ENCODE measurements around the gene INPP5D. TPM values are rescaled to one million over a fixed set of nuclear protein-coding genes. Genes with fewer than 3 reads are reported as not detected.

Gene INPP5D
- total RNA-seq, 1 donor from 2014 or later: 14.7 TPM

DNA sequence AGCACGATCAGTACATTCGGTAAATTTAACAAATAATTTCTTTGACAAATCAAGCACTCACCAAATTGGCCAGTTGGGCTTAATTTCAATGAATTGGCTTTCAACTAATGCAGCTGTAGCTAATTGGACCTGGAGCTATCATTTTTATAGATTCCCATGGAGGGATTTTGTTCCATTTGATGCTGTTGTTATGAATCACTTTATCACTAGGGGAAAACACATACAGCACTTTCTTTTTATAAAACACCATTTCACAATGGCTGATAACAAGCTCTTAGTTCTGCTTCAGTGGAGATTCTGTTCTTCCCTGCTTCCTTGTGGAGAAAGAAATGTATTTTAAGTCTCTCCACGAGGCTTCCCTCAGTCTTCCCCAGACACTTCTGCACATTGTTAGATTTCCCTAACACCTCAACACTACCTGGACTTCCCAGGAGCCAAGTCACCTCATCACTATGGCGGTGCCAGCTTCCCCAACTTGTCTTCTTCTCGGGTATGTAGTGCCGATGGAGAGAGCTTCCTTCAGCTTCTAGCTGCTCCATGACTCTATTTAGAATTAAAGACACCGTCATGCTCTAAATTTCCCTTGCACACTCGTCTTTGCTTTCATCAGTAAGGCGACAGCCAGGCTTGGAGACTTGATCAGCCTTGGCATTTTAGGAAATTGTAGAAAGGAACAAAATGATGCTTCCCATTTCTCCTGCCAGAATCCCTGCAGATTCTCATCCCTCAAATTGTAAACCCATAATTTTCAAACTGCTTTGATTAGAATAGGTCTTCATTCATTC is 72.0 kb downstream of the INPP5D start:
- Histone ChIP-seq H2AFZ (ENCODE audit: low read depth, low read length) (no peak overlapping the region), H3K4me3 (ENCODE audit: insufficient read depth, low read depth, low read length) (no peak overlapping the region), H3K4me2 (ENCODE audit: low read length) (no peak overlapping the region), H3K36me3 (ENCODE audit: insufficient read depth, low read length) (no peaks in the 10 kb centered on the region), H3K9ac (ENCODE audit: low read length) (no peak overlapping the region), H3K9me3 (ENCODE audit: insufficient read depth, low read depth, low read length) (no peaks in the 10 kb centered on the region), H3K27me3 (ENCODE audit: insufficient read depth, low read length) (peaks cover 6% of the 10 kb centered on the region), H3K4me1 (ENCODE audit: insufficient read depth, low read length) (no peaks in the 10 kb centered on the region), H3K79me2 (ENCODE audit: insufficient read depth, low read length) (no peaks in the 10 kb centered on the region), H3K27ac (ENCODE audit: low read depth, low read length) (no peak overlapping the region), H4K20me1 (ENCODE audit: insufficient read depth, low read length) (no peaks in the 10 kb centered on the region)
- H3K9me3 Mint-ChIP-seq (ENCODE audit: unreplicated experiment): peaks cover 3% of the 10 kb centered on the region
- H3K4me3 Mint-ChIP-seq (ENCODE audit: unreplicated experiment): no peak overlapping the region
- DNase-seq (ENCODE audit: low read depth) (peak; percentile 7), FAIRE-seq (no peak)
- H3K36me3 Mint-ChIP-seq (ENCODE audit: low read depth, unreplicated experiment): no peaks in the 10 kb centered on the region
- H3K27ac Mint-ChIP-seq (ENCODE audit: unreplicated experiment): no peak overlapping the region
- TF ChIP-seq, protein P1, sequence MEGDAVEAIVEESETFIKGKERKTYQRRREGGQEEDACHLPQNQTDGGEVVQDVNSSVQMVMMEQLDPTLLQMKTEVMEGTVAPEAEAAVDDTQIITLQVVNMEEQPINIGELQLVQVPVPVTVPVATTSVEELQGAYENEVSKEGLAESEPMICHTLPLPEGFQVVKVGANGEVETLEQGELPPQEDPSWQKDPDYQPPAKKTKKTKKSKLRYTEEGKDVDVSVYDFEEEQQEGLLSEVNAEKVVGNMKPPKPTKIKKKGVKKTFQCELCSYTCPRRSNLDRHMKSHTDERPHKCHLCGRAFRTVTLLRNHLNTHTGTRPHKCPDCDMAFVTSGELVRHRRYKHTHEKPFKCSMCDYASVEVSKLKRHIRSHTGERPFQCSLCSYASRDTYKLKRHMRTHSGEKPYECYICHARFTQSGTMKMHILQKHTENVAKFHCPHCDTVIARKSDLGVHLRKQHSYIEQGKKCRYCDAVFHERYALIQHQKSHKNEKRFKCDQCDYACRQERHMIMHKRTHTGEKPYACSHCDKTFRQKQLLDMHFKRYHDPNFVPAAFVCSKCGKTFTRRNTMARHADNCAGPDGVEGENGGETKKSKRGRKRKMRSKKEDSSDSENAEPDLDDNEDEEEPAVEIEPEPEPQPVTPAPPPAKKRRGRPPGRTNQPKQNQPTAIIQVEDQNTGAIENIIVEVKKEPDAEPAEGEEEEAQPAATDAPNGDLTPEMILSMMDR (IDR thresholded peaks at IDR 0.05; ENCODE audit: insufficient read depth, low read depth, low read length): no peak
- TF ChIP-seq EZH2 (IDR thresholded peaks at IDR 0.05; ENCODE audit: insufficient read depth, low read length): no peak
- peaks cover 19% of the 10 kb centered on the region for H3K27me3 Mint-ChIP-seq (ENCODE audit: low read depth, unreplicated experiment)
- H3K4me1 Mint-ChIP-seq (ENCODE audit: low read depth, unreplicated experiment): no peaks in the 10 kb centered on the region

DNA sequence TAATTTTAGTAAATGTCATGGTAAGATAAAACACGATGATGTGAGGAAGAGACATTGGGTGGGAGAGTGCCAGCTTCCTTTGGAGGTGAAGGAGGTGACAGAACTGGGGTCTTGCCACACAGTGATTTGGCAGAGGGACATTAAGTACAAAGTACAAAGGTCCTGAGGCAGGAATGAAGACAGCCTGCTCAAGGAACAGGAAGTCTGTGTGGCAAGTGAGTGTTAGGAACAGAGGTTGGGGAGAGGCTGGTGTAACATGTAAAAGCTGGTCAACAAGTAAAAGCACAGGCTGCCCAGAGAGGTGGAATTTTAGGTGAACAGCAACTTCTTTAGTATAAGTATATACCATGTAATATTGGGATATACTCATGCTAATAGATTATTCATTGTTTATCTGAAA is 73.1 kb downstream of the INPP5D start:
- Histone ChIP-seq H3K9me3 (ENCODE audit: insufficient read depth, low read depth, low read length) (no peaks in the 10 kb centered on the region), H3K9ac (ENCODE audit: low read length) (no peak overlapping the region), H3K79me2 (ENCODE audit: insufficient read depth, low read length) (no peaks in the 10 kb centered on the region), H3K4me2 (ENCODE audit: low read length) (no peak overlapping the region), H3K4me1 (ENCODE audit: insufficient read depth, low read length) (no peaks in the 10 kb centered on the region), H3K27ac (ENCODE audit: low read depth, low read length) (no peak overlapping the region), H3K36me3 (ENCODE audit: insufficient read depth, low read length) (no peaks in the 10 kb centered on the region), H4K20me1 (ENCODE audit: insufficient read depth, low read length) (no peaks in the 10 kb centered on the region), H2AFZ (ENCODE audit: low read depth, low read length) (no peak overlapping the region), H3K27me3 (ENCODE audit: insufficient read depth, low read length) (peaks cover 6% of the 10 kb centered on the region), H3K4me3 (ENCODE audit: insufficient read depth, low read depth, low read length) (no peak overlapping the region)
- FAIRE-seq: no peak
- Mint-ChIP-seq H3K9me3 (ENCODE audit: unreplicated experiment) (peaks cover 3% of the 10 kb centered on the region), H3K27me3 (ENCODE audit: low read depth, unreplicated experiment) (peaks cover 17% of the 10 kb centered on the region), H3K4me1 (ENCODE audit: low read depth, unreplicated experiment) (no peaks in the 10 kb centered on the region), H3K27ac (ENCODE audit: unreplicated experiment) (no peak overlapping the region), H3K36me3 (ENCODE audit: low read depth, unreplicated experiment) (no peaks in the 10 kb centered on the region), H3K4me3 (ENCODE audit: unreplicated experiment) (no peak overlapping the region)
- TF ChIP-seq EZH2 (IDR thresholded peaks at IDR 0.05; ENCODE audit: insufficient read depth, low read length): no peak
- DNase-seq (ENCODE audit: low read depth): no peak

DNA sequence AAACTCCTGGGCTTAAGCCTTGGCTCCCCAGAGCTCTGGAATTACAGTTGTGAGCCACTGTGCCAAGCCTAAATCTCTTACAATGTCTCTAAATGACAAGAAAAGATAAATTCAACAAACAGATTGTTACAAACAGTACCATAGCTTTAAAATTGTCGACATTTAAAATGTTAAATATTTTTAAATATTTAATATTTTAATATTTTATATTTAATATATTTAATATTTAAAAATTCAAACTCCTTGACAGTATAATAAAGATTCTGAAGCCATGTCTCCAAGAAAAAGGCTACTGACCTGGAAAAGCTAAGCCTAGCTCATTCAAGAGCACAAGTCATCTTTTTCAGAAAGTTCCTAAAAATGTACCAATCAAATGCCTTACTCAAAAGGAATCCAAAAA is 75.3 kb downstream of the INPP5D start:
- FAIRE-seq (no peak), DNase-seq (ENCODE audit: low read depth) (no peak)
- Histone ChIP-seq H3K4me3 (ENCODE audit: insufficient read depth, low read depth, low read length) (no peak overlapping the region), H2AFZ (ENCODE audit: low read depth, low read length) (no peak overlapping the region), H3K36me3 (ENCODE audit: insufficient read depth, low read length) (no peaks in the 10 kb centered on the region), H4K20me1 (ENCODE audit: insufficient read depth, low read length) (no peaks in the 10 kb centered on the region), H3K27me3 (ENCODE audit: insufficient read depth, low read length) (peaks cover 8% of the 10 kb centered on the region), H3K9me3 (ENCODE audit: insufficient read depth, low read depth, low read length) (no peaks in the 10 kb centered on the region), H3K4me1 (ENCODE audit: insufficient read depth, low read length) (no peaks in the 10 kb centered on the region), H3K4me2 (ENCODE audit: low read length) (no peak overlapping the region), H3K9ac (ENCODE audit: low read length) (no peak overlapping the region), H3K27ac (ENCODE audit: low read depth, low read length) (no peak overlapping the region), H3K79me2 (ENCODE audit: insufficient read depth, low read length) (no peaks in the 10 kb centered on the region)
- H3K27me3 Mint-ChIP-seq (ENCODE audit: low read depth, unreplicated experiment): peaks cover 14% of the 10 kb centered on the region
- H3K4me1 Mint-ChIP-seq (ENCODE audit: low read depth, unreplicated experiment): peaks cover 10% of the 10 kb centered on the region
- no peak overlapping the region for H3K4me3 Mint-ChIP-seq (ENCODE audit: unreplicated experiment)
- no peak overlapping the region for H3K27ac Mint-ChIP-seq (ENCODE audit: unreplicated experiment)
- H3K9me3 Mint-ChIP-seq (ENCODE audit: unreplicated experiment): peaks cover 3% of the 10 kb centered on the region
- TF ChIP-seq, protein P1 (IDR thresholded peaks at IDR 0.05; ENCODE audit: insufficient read depth, low read depth, low read length): no peak
- TF ChIP-seq EZH2 (IDR thresholded peaks at IDR 0.05; ENCODE audit: insufficient read depth, low read length): no peak
- no peaks in the 10 kb centered on the region for H3K36me3 Mint-ChIP-seq (ENCODE audit: low read depth, unreplicated experiment)
